Liver (tissue), 9 donors: ENCODE results near the gene ASCL2. TPM values are rescaled to one million over a fixed set of nuclear protein-coding genes. Genes with fewer than 3 reads are reported as not detected.

Experiments used
- DNase-seq: peaks from one replicate; pipeline ENCODE4 v3.0.0-alpha.2; 2017; ENCODE audit warnings: low spot score
- H3K27ac ChIP-seq, 2 donors: one replicate each; pipeline ENCODE4 v1.7.0; 2013; ENCODE audit warnings: inconsistent platforms in 2 of 2, low read length in 2 of 2, control low read depth in 1 of 2, low read depth in 1 of 2, mild to moderate bottlenecking in 1 of 2
- H3K27me3 ChIP-seq, 4 donors: one replicate each; pipeline versions ENCODE4 v1.6.1 to v1.7.0; 2013; ENCODE audit warnings: low read length in 3 of 4, inconsistent platforms in 1 of 4, mild to moderate bottlenecking in 1 of 4, moderate library complexity in 1 of 4; ENCODE audit not compliant: control insufficient read depth in 4 of 4, insufficient read depth in 4 of 4
- H3K36me3 ChIP-seq, 4 donors: one replicate each; pipeline versions ENCODE4 v1.6.1 to v1.7.0; 2013; ENCODE audit warnings: low read length in 3 of 4, mild to moderate bottlenecking in 3 of 4, low read depth in 1 of 4, moderate library complexity in 1 of 4; ENCODE audit not compliant: control insufficient read depth in 4 of 4, insufficient read depth in 3 of 4
- H3K4me1 ChIP-seq, 4 donors: one replicate each; pipeline versions ENCODE4 v1.6.1 to v1.7.0; 2013; ENCODE audit warnings: low read length in 3 of 4, mild to moderate bottlenecking in 3 of 4, moderate library complexity in 1 of 4; ENCODE audit not compliant: control insufficient read depth in 4 of 4, insufficient read depth in 4 of 4
- H3K4me3 ChIP-seq, 3 donors: one replicate each; pipeline versions ENCODE4 v1.6.1 to v1.7.0; 2013; ENCODE audit warnings: low read length in 3 of 3, control low read depth in 1 of 3, low read depth in 1 of 3, mild to moderate bottlenecking in 1 of 3
- H3K9ac ChIP-seq, 2 donors: one replicate each; pipeline ENCODE4 v1.7.0; 2013; ENCODE audit warnings: low read length in 2 of 2, mild to moderate bottlenecking in 2 of 2, moderate library complexity in 2 of 2, control low read depth in 1 of 2, low read depth in 1 of 2
- H3K9me3 ChIP-seq, 4 donors: one replicate each; pipeline versions ENCODE4 v1.6.1 to v1.7.0; 2013; ENCODE audit warnings: low read length in 3 of 4; ENCODE audit not compliant: control insufficient read depth in 4 of 4
- EGR1 ChIP-seq, 2 donors: IDR thresholded peaks; 2 replicates each; pipeline ENCODE4 v1.6.1; 2016 to 2018; ENCODE audit warnings: antibody characterized with exemption in 2 of 2, low read depth in 2 of 2
- FOXA1 ChIP-seq: IDR thresholded peaks from 2 replicates; pipeline ENCODE4 v1.6.1; 2016; ENCODE audit warnings: antibody characterized with exemption
- FOXA2 ChIP-seq: IDR thresholded peaks from 2 replicates; pipeline ENCODE4 v1.6.1; 2016; ENCODE audit warnings: antibody characterized with exemption
- HNF4A ChIP-seq, 2 donors: conservative IDR thresholded peaks; 2 replicates each; pipeline ENCODE4 v1.6.1; 2016; ENCODE audit warnings: antibody characterized with exemption in 2 of 2, mild to moderate bottlenecking in 2 of 2
- HNF4G ChIP-seq: IDR thresholded peaks from 2 replicates; pipeline ENCODE4 v1.6.1; 2016; ENCODE audit warnings: antibody characterized with exemption
- JUND ChIP-seq, 2 donors: IDR thresholded peaks; 2 replicates each; pipeline ENCODE4 v1.6.1; 2016; ENCODE audit warnings: antibody characterized with exemption in 2 of 2
- NR2F2 ChIP-seq: IDR thresholded peaks from 2 replicates; pipeline ENCODE4 v1.6.1; 2016; ENCODE audit warnings: antibody characterized with exemption
- RAD21 ChIP-seq, 2 donors: IDR thresholded peaks; 2 replicates each; pipeline ENCODE4 v1.6.1; 2016; ENCODE audit warnings: antibody characterized with exemption in 2 of 2, mild to moderate bottlenecking in 2 of 2
- RXRA ChIP-seq, 2 donors: IDR thresholded peaks; 2 replicates each; pipeline ENCODE4 v1.6.1; 2017 to 2018; ENCODE audit warnings: antibody characterized with exemption in 2 of 2, mild to moderate bottlenecking in 1 of 2
- SP1 ChIP-seq: IDR thresholded peaks from 2 replicates; pipeline ENCODE4 v1.6.1; 2018; ENCODE audit warnings: antibody characterized with exemption, mild to moderate bottlenecking
- YY1 ChIP-seq: IDR thresholded peaks from 2 replicates; pipeline ENCODE4 v1.6.1; 2016; ENCODE audit warnings: antibody characterized with exemption, mild to moderate bottlenecking
- WGBS: extraction: QIAGEN DNeasy Blood & Tissue Kit; methylation state at CpG from one replicate; pipeline ENCODE4 v1.1.7; 2013; 5-methylcytosine and 5-hydroxymethylcytosine counted together
- polyA plus RNA-seq, 2 donors: library from polyadenylated mRNA; stranded (reverse) in 1 of 2; unstranded in 1 of 2; fragments of 200-250 nt in 1 of 2; fragments of >200 nt in 1 of 2; fragmentation: Nextera tagmentation in 1 of 2; extraction: Ambion mirVana in 1 of 2; gene quantifications; one replicate each; pipeline versions ENCODE4 v1.2.1 to v1.2.3, GENCODE V29; 2013 to 2015
- total RNA-seq, 2 donors: library from RNA; depleted of rRNA; stranded (reverse); fragments of >200 nt; gene quantifications; one replicate each; pipeline ENCODE4 v1.2.3, GENCODE V29; 2014
- TF ChIP-seq, protein P1 (sequence below): IDR thresholded peaks from 2 replicates; pipeline ENCODE4 v1.6.1; 2016; ENCODE audit warnings: antibody characterized with exemption
- TF ChIP-seq, protein P2 (sequence below): IDR thresholded peaks from 2 replicates; pipeline ENCODE4 v1.6.1; 2016; ENCODE audit warnings: antibody characterized with exemption
- TF ChIP-seq, protein P3 (sequence below): IDR thresholded peaks from 2 replicates; pipeline ENCODE4 v1.6.1; 2016; ENCODE audit warnings: antibody characterized with exemption, mild to moderate bottlenecking
- donor health status: healthy.
- donor health status: healthy.
- donor health status: healthy.
- donor health status: healthy.
- donor health status: healthy.

Gene ASCL2
- total and polyA plus RNA-seq, 4 donors = 0.17 to 0.47 (median 0.32) TPM

- Histone ChIP-seq H3K9ac (no peak overlapping the region), H3K36me3 (no peaks in the 10 kb centered on the region), H3K27ac (no peak overlapping the region), H3K4me3 (no peak overlapping the region), H3K27me3 (no peaks in the 10 kb centered on the region), H3K4me1 (no peaks in the 10 kb centered on the region), H3K9me3 (no peaks in the 10 kb centered on the region)
- WGBS = 88% methylated on average over 13 of the region's 13 CpGs
- peak; percentile 30 for DNase-seq
- TF ChIP-seq FOXA2 (no peak), SP1 (no peak), EGR1 (IDR thresholded peaks at IDR 0.05; ENCODE audit: low read depth in 2 of 2) (no peak), JUND (IDR thresholded peaks at IDR 0.05) (no peak), NR2F2 (no peak), YY1 (no peak), FOXA1 (no peak), RXRA (IDR thresholded peaks at IDR 0.05) (no peak), HNF4A (conservative IDR thresholded peaks at IDR 0.05) (no peak)
- TF ChIP-seq, protein P1, sequence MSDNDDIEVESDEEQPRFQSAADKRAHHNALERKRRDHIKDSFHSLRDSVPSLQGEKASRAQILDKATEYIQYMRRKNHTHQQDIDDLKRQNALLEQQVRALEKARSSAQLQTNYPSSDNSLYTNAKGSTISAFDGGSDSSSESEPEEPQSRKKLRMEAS = no peak
- TF ChIP-seq, protein P2, sequence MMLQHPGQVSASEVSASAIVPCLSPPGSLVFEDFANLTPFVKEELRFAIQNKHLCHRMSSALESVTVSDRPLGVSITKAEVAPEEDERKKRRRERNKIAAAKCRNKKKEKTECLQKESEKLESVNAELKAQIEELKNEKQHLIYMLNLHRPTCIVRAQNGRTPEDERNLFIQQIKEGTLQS = no peak
Observed at GRCh38 chr11:2296913-2297622, 26.7 kb upstream of the ASCL2 start.

DNA sequence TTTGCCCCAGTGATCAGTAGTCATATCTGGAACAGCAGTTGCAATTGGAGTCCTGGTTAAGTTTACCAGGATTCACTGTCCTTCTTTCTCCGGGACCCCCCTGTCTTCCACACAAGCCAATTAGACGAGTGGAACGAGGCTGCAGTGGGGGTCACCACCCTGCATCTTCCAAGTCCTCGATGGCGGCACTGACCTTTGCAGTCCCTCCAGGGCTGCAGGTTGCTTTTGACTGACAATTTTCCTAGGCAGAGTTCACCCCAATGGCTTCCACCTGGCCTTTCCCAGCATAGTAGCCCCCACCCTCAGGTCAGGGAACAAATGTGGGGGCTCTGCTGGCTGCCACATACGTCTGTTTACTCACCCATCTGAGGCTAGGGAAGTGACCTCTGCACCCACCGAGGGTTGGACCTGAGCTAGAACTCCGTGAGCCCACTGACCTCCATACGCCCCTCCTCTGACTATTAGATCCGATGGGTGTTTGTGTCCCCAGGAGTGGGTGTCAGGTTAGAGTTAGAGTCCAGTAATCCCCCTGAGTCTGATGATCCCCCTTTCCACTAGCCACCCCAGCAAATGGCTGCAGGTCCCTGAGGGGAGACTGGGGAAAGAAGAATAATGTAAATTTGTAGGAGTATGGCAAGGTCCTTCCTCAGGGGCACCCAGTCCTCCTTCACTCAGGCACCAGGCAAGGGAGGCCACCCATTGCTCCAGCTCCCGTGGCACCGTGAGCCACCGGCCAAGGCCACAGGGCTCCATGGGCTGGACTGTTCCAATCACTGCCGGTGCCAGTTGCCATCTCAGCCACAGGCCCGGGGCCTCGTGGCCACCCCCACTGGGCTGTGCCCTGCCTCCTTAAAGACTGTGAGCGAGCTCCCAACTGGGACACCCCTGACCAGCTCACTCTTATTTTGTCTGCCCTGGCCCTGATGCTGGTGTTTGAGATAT lies 25.9 kb upstream of the ASCL2 start:
- Histone ChIP-seq H3K36me3 (no peaks in the 10 kb centered on the region), H3K9ac (no peak overlapping the region), H3K27me3 (no peaks in the 10 kb centered on the region), H3K4me1 (no peaks in the 10 kb centered on the region), H3K4me3 (no peak overlapping the region), H3K27ac (no peak overlapping the region), H3K9me3 (no peaks in the 10 kb centered on the region)
- no peak for TF ChIP-seq NR2F2
- TF ChIP-seq, protein P2 = no peak
- TF ChIP-seq RAD21 (IDR thresholded peaks at IDR 0.05) = no peak
- no peak for TF ChIP-seq FOXA2
- no peak for TF ChIP-seq YY1
- no peak for TF ChIP-seq HNF4G
- no peak for TF ChIP-seq RXRA (IDR thresholded peaks at IDR 0.05)
- TF ChIP-seq, protein P3, sequence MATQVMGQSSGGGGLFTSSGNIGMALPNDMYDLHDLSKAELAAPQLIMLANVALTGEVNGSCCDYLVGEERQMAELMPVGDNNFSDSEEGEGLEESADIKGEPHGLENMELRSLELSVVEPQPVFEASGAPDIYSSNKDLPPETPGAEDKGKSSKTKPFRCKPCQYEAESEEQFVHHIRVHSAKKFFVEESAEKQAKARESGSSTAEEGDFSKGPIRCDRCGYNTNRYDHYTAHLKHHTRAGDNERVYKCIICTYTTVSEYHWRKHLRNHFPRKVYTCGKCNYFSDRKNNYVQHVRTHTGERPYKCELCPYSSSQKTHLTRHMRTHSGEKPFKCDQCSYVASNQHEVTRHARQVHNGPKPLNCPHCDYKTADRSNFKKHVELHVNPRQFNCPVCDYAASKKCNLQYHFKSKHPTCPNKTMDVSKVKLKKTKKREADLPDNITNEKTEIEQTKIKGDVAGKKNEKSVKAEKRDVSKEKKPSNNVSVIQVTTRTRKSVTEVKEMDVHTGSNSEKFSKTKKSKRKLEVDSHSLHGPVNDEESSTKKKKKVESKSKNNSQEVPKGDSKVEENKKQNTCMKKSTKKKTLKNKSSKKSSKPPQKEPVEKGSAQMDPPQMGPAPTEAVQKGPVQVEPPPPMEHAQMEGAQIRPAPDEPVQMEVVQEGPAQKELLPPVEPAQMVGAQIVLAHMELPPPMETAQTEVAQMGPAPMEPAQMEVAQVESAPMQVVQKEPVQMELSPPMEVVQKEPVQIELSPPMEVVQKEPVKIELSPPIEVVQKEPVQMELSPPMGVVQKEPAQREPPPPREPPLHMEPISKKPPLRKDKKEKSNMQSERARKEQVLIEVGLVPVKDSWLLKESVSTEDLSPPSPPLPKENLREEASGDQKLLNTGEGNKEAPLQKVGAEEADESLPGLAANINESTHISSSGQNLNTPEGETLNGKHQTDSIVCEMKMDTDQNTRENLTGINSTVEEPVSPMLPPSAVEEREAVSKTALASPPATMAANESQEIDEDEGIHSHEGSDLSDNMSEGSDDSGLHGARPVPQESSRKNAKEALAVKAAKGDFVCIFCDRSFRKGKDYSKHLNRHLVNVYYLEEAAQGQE = no peak
- TF ChIP-seq HNF4A (conservative IDR thresholded peaks at IDR 0.05) = no peak
- peak; percentile 27 for DNase-seq
- 79% methylated on average over 17 of the region's 17 CpGs for WGBS
